ENCODE results near the gene GALNT15.

The GALNT15 gene

GRCh38 chr3:16174389-16174788 is at the start of gene GALNT15:
Gene GALNT15, plus strand, starts transcription at chr3:16174680. Its CDS starts 472 bp downstream, at chr3:16175152.
- peak; percentile 89 for DNase-seq

GRCh38 chr3:16126634-16127033 is 47.8 kb upstream of the GALNT15 start:
- no peak for DNase-seq

- peak; percentile 54 for DNase-seq
Measured at GRCh38 chr3:16127249-16127648, 47.2 kb upstream of the GALNT15 start.

- DNase-seq, result peak; percentile 71
Measured at GRCh38 chr3:16130066-16130465, 44.4 kb upstream of the GALNT15 start.

GRCh38 chr3:16132190-16132589 is 42.3 kb upstream of the GALNT15 start:
- DNase-seq, result no peak

GRCh38 chr3:16132928-16133327 is 41.6 kb upstream of the GALNT15 start:
- peak; percentile 58 for DNase-seq

- no peak for DNase-seq
Measured at GRCh38 chr3:16134173-16134928, 40.1 kb upstream of the GALNT15 start.

GRCh38 chr3:16136055-16136454 is 38.4 kb upstream of the GALNT15 start:
- DNase-seq, result no peak

- no peak for DNase-seq
Measured at GRCh38 chr3:16137044-16137443, 37.4 kb upstream of the GALNT15 start.

- DNase-seq, result no peak
Measured at GRCh38 chr3:16137977-16138376, 36.5 kb upstream of the GALNT15 start.

- no peak for DNase-seq
Measured at GRCh38 chr3:16140116-16140893, 34.2 kb upstream of the GALNT15 start.

GRCh38 chr3:16140894-16141285 is 33.6 kb upstream of the GALNT15 start:
- no peak for DNase-seq

GRCh38 chr3:16142350-16143025 is 32.0 kb upstream of the GALNT15 start:
- DNase-seq, result peak; percentile 35

GRCh38 chr3:16143861-16144447 is 30.5 kb upstream of the GALNT15 start:
- no peak for DNase-seq

GRCh38 chr3:16145176-16145575 is 29.3 kb upstream of the GALNT15 start:
- no peak for DNase-seq

- no peak for DNase-seq
Measured at GRCh38 chr3:16146015-16146730, 28.3 kb upstream of the GALNT15 start.

- no peak for DNase-seq
Measured at GRCh38 chr3:16147220-16147994, 27.1 kb upstream of the GALNT15 start.

GRCh38 chr3:16148213-16148612 is 26.3 kb upstream of the GALNT15 start:
- DNase-seq, result no peak

- DNase-seq, result peak; percentile 67
Measured at GRCh38 chr3:16148783-16149182, 25.7 kb upstream of the GALNT15 start.

GRCh38 chr3:16150285-16150684 is 24.2 kb upstream of the GALNT15 start:
- no peak for DNase-seq

- DNase-seq, result peak; percentile 54
Measured at GRCh38 chr3:16151109-16151508, 23.4 kb upstream of the GALNT15 start.

- peak; percentile 43 for DNase-seq
Measured at GRCh38 chr3:16168211-16168610, 6.3 kb upstream of the GALNT15 start.
